ENCODE measurements around the gene KCNV2. TPM values are rescaled to one million over a fixed set of nuclear protein-coding genes. Genes with fewer than 3 reads are reported as not detected.

Gene KCNV2
- total and polyA plus RNA-seq, 8 donors = not detected

GRCh38 chr9:2723376-2724065, 6.2 kb downstream of the KCNV2 start:
- Histone ChIP-seq H3K9me3 (peaks cover 0 to 3% (median 0%) of the 10 kb centered on the region in 4 donors), H3K36me3 (no peaks in the 10 kb centered on the region), H3K27me3 (no peaks in the 10 kb centered on the region), H3K4me1 (peaks cover 8 to 18% (median 9%) of the 10 kb centered on the region in 3 donors), H3K4me3 (no peak overlapping the region), H3K27ac (no peak overlapping the region)
- WGBS, 2 donors = 90% methylated on average over 4 of the region's 4 CpGs
- FAIRE-seq = no peak
- intact Hi-C loops (cut with DNase I) = loop anchor here in 1 of 3 donors (10.0 kb wide), 1 partner anchor 589 kb away; no protein-coding TSS in a partner anchor
- no peak for TF ChIP-seq CTCF (IDR thresholded peaks at IDR 0.05)
- ATAC-seq = no peak
- no peak for DNase-seq

GRCh38 chr9:2725126-2725525, 7.8 kb downstream of the KCNV2 start:
- no peak for TF ChIP-seq CTCF (IDR thresholded peaks at IDR 0.05)
- WGBS, 2 donors = 87 to 90% methylated on average over 4 of the region's 4 CpGs
- ATAC-seq (no peak), DNase-seq (no peak), FAIRE-seq (no peak)
- Histone ChIP-seq H3K36me3 (no peaks in the 10 kb centered on the region), H3K27me3 (no peaks in the 10 kb centered on the region), H3K27ac (no peak overlapping the region), H3K9me3 (peaks cover 0 to 3% (median 0%) of the 10 kb centered on the region in 4 donors), H3K4me1 (peaks cover 5 to 21% (median 8%) of the 10 kb centered on the region in 3 donors), H3K4me3 (no peak overlapping the region)
- intact Hi-C loops (cut with DNase I) = loop anchor here in 1 of 3 donors (10.0 kb wide), 1 partner anchor 590 kb away; no protein-coding TSS in a partner anchor

- Histone ChIP-seq H3K4me3 (no peak overlapping the region), H3K4me1 (peaks cover 0 to 12% (median 2%) of the 10 kb centered on the region in 3 donors), H3K27me3 (no peaks in the 10 kb centered on the region), H3K36me3 (no peaks in the 10 kb centered on the region), H3K9me3 (peaks cover 0 to 3% (median 0%) of the 10 kb centered on the region in 4 donors), H3K27ac (no peak overlapping the region)
- FAIRE-seq (no peak), DNase-seq (no peak), ATAC-seq (no peak)
- TF ChIP-seq CTCF (IDR thresholded peaks at IDR 0.05) = no peak
- WGBS, 2 donors = 84 to 88% methylated on average over 4 of the region's 4 CpGs
- intact Hi-C loops (cut with DNase I) = loop anchor here in 1 of 3 donors (10.0 kb wide), 1 partner anchor 591 kb away; no protein-coding TSS in a partner anchor
These were observed 8.8 kb downstream of the KCNV2 start for GRCh38 chr9:2725898-2726649.

- ATAC-seq = no peak
- no peak overlapping the region for H3K4me3 ChIP-seq
- intact Hi-C loops (cut with DNase I) = loop anchor here in 1 of 3 donors (10.0 kb wide), 1 partner anchor 592 kb away; no protein-coding TSS in a partner anchor
- 87 to 89% methylated on average over 13 of the region's 13 CpGs for WGBS, 2 donors
- H3K27ac ChIP-seq = no peak overlapping the region
- H3K9me3 ChIP-seq = no peaks in the 10 kb centered on the region
- DNase-seq = no peak
- no peaks in the 10 kb centered on the region for H3K36me3 ChIP-seq
- no peaks in the 10 kb centered on the region for H3K27me3 ChIP-seq
- no peak for FAIRE-seq
- H3K4me1 ChIP-seq = peaks cover 0 to 12% (median 0%) of the 10 kb centered on the region in 3 donors
- TF ChIP-seq CTCF (IDR thresholded peaks at IDR 0.05) = no peak
These were observed 9.5 kb downstream of the KCNV2 start for GRCh38 chr9:2726650-2727340.

Measured in pancreas (tissue), 10 donors.